BJ (cell line): ENCODE measurements around the gene MAB21L4. TPM values are rescaled to one million over a fixed set of nuclear protein-coding genes. Genes with fewer than 3 reads are reported as not detected.
A peak's percentile ranks its signal among the peaks of the same experiment; 100 is the strongest.

Source experiments
- CTCF ChIA-PET: fragments of 350-600 bp; formaldehyde crosslinking; extraction: SDS; loops from one replicate; lab custom pipeline; 2021; ENCODE audit warnings: antibody characterized with exemption, inconsistent platforms; lab: Yijun Ruan, JAX
- POLR2A ChIA-PET: fragments of 300-600 bp; sonication (Branson Sonifier 250); formaldehyde crosslinking; extraction: SDS; loops from one replicate; lab custom pipeline; 2021; ENCODE audit warnings: antibody characterized with exemption; lab: Charles Lee
- DNase-seq: peaks from one replicate; pipeline ENCODE4 v3.0.0-alpha.2; 2011; ENCODE audit warnings: low read depth
- H3K27me3 ChIP-seq: 2 replicates; pipeline ENCODE4 v1.6.0; 2011; ENCODE audit warnings: low read length; ENCODE audit not compliant: control insufficient read depth, insufficient read depth
- H3K36me3 ChIP-seq: 2 replicates; pipeline ENCODE4 v1.5.1; 2011; ENCODE audit warnings: low read length; ENCODE audit not compliant: control insufficient read depth, insufficient read depth
- H3K4me3 ChIP-seq: 2 replicates; pipeline ENCODE4 v1.5.1; 2011; ENCODE audit warnings: low read depth, mild to moderate bottlenecking, control low read depth, low read length
- CTCF ChIP-seq: IDR thresholded peaks from 2 replicates; pipeline ENCODE4 v1.5.1; 2011; ENCODE audit warnings: low read depth, mild to moderate bottlenecking, control low read depth, inconsistent platforms, low read length, moderate library complexity; ENCODE audit not compliant: insufficient read depth
- polyA plus RNA-seq: library from polyadenylated mRNA; depleted of rRNA; stranded (reverse); fragments of >200 nt; gene quantifications from 2 replicates; pipeline ENCODE4 v1.2.3, GENCODE V29; 2011

MAB21L4 gene
- polyA plus RNA-seq, 1 experiment, result not detected

GRCh38 chr2:240856151-240856980 lies 39.6 kb downstream of the MAB21L4 start:
- POLR2A ChIA-PET, result no interaction called here
- TF ChIP-seq CTCF, result 0 out of 2 replicates have a peak, but pooled peaks have one; percentile 7
- H3K4me3 ChIP-seq, result no peak overlapping the region
- CTCF ChIA-PET, result no interaction called here
- H3K27me3 ChIP-seq, result peaks cover 4% of the 10 kb centered on the region
- no peaks in the 10 kb centered on the region for H3K36me3 ChIP-seq
- no peak for DNase-seq

- peaks cover 3% of the 10 kb centered on the region for H3K27me3 ChIP-seq
- TF ChIP-seq CTCF, result no peak
- no peak overlapping the region for H3K4me3 ChIP-seq
- POLR2A ChIA-PET, result no interaction called here
- no peaks in the 10 kb centered on the region for H3K36me3 ChIP-seq
- DNase-seq, result no peak
- CTCF ChIA-PET, result interaction anchor here (0.6 kb wide), 1 partner anchor 46 kb away, joined by 3 read pairs; no protein-coding TSS in a partner anchor
These were observed 40.3 kb downstream of the MAB21L4 start for GRCh38 chr2:240855670-240856069.

- no peak for DNase-seq
- CTCF ChIA-PET, result interaction anchor here (0.6 to 2.2 kb wide), 4 partner anchors 9 to 543 kb away, joined by 3 to 8 read pairs (median 5); no protein-coding TSS in a partner anchor
These were observed 43.2 kb downstream of the MAB21L4 start for GRCh38 chr2:240852671-240853314.

GRCh38 chr2:240851078-240851991 lies 44.6 kb downstream of the MAB21L4 start:
- Histone ChIP-seq H3K4me3 (no peak overlapping the region), H3K27me3 (no peaks in the 10 kb centered on the region), H3K36me3 (no peaks in the 10 kb centered on the region)
- ChIA-PET POLR2A (interaction anchor here (0.6 kb wide), 1 partner anchor 229 kb away, joined by 3 read pairs; no protein-coding TSS in a partner anchor), CTCF (interaction anchor here (0.6 to 1.7 kb wide), 37 partner anchors 9 to 851 kb away, joined by 3 to 20 read pairs (median 4); partner anchors contain the start of genes AGXT, HDLBP and SEPTIN2)
- no peak for DNase-seq
- peak; percentile 94 for TF ChIP-seq CTCF

More at GRCh38 chr2:240852671-240853314, 43.2 kb downstream of the MAB21L4 start:
- Histone ChIP-seq H3K4me3 (no peak overlapping the region), H3K36me3 (no peaks in the 10 kb centered on the region), H3K27me3 (peaks cover 2% of the 10 kb centered on the region; the same call in 1 of the 2 replicates)
- no peak for TF ChIP-seq CTCF
- POLR2A ChIA-PET, result no interaction called here
